Calu3 (cell line): ENCODE data around the gene JCHAIN. TPM values are rescaled to one million over a fixed set of nuclear protein-coding genes. Genes with fewer than 3 reads are reported as not detected.
"Not testable (repeated sequence)": the region's sequence is repeated elsewhere in the genome, so short reads cannot be mapped to it uniquely, and the experiment has no call there.

Experiments used
- BruUV-seq: library from RNA; stranded (reverse); fragments of 400-500 nt; replicated peaks from 2 replicates; lab custom pipeline; 2021; lab: Mats Ljungman, UMichigan
- CTCF ChIA-PET: fragments of 300-600 bp; sonication (Branson Sonifier 250); formaldehyde crosslinking; loops from one replicate; lab custom pipeline; 2022; ENCODE audit warnings: antibody characterized with exemption; lab: Charles Lee
- DNase-seq: peaks from one replicate; pipeline ENCODE4 v3.0.0; 2022
- H3K27ac Mint-ChIP-seq: one replicate; pipeline ENCODE4 v1.8.0; 2022; ENCODE audit warnings: mixed read lengths; ENCODE audit not compliant: unreplicated experiment
- H3K27me3 Mint-ChIP-seq: one replicate; pipeline ENCODE4 v1.8.0; 2022; ENCODE audit warnings: mixed read lengths; ENCODE audit not compliant: unreplicated experiment
- H3K36me3 Mint-ChIP-seq: one replicate; pipeline ENCODE4 v1.8.0; 2022; ENCODE audit warnings: mild to moderate bottlenecking, moderate library complexity, mixed read lengths; ENCODE audit not compliant: insufficient read depth, unreplicated experiment
- H3K4me1 Mint-ChIP-seq: one replicate; pipeline ENCODE4 v1.8.0; 2022; ENCODE audit warnings: mild to moderate bottlenecking, low read depth, mixed read lengths; ENCODE audit not compliant: unreplicated experiment
- H3K4me3 Mint-ChIP-seq: one replicate; pipeline ENCODE4 v1.8.0; 2022; ENCODE audit warnings: mild to moderate bottlenecking, low read depth, moderate library complexity, mixed read lengths; ENCODE audit not compliant: unreplicated experiment
- H3K9me3 Mint-ChIP-seq: one replicate; pipeline ENCODE4 v1.8.0; 2022; ENCODE audit warnings: low read depth, mixed read lengths; ENCODE audit not compliant: unreplicated experiment
- CTCF ChIP-seq: fragments of 200-600 bp; IDR thresholded peaks from one replicate; pipeline ENCODE4 v1.8.0; 2022; ENCODE audit warnings: antibody characterized with exemption; ENCODE audit not compliant: unreplicated experiment
- intact Hi-C: fragments of 100-400 bp; cut with micrococcal nuclease; formaldehyde crosslinking; loops from one replicate; pipeline ENCODE4 v1.10.0; 2022; ENCODE audit not compliant: unreplicated experiment
- total RNA-seq: library from RNA; stranded (reverse); gene quantifications from 2 replicates; pipeline ENCODE4 v1.2.3, GENCODE V29; 2022

JCHAIN gene
- total RNA-seq, 1 experiment from 2014 or later = not detected

- TF ChIP-seq CTCF = peak; percentile 23
- H3K36me3 Mint-ChIP-seq = peaks cover 22% of the 10 kb centered on the region
- H3K9me3 Mint-ChIP-seq = no peaks in the 10 kb centered on the region
- H3K27me3 Mint-ChIP-seq = no peaks in the 10 kb centered on the region
- H3K27ac Mint-ChIP-seq = peak overlapping the region; percentile 87
- no peaks in the 10 kb centered on the region for H3K4me1 Mint-ChIP-seq
- intact Hi-C loops = loop anchor here (10.0 kb wide), 1 partner anchor 130 kb away; the partner anchor contains the start of gene GRSF1
- CTCF ChIA-PET = interaction anchor here (1.2 kb wide), 1 partner anchor 52 kb away, joined by 4 read pairs; no protein-coding TSS in a partner anchor
- peak; percentile 76 for DNase-seq
- peak overlapping the region; percentile 93 for H3K4me3 Mint-ChIP-seq
- no TSS peak for BruUV-seq
Measured at GRCh38 chr4:70704215-70704930, 38.1 kb upstream of the JCHAIN start.

GRCh38 chr4:70703619-70704214 lies 37.4 kb upstream of the JCHAIN start:
- H3K4me1 Mint-ChIP-seq = no peaks in the 10 kb centered on the region
- no peaks in the 10 kb centered on the region for H3K27me3 Mint-ChIP-seq
- intact Hi-C loops = loop anchor here (10.0 kb wide), 1 partner anchor 131 kb away; the partner anchor contains the start of gene GRSF1
- TF ChIP-seq CTCF = no peak
- H3K27ac Mint-ChIP-seq = peak overlapping the region; percentile 87
- BruUV-seq = TSS peak; percentile 93
- DNase-seq = no peak
- H3K36me3 Mint-ChIP-seq = peaks cover 22% of the 10 kb centered on the region
- no peaks in the 10 kb centered on the region for H3K9me3 Mint-ChIP-seq
- CTCF ChIA-PET = interaction anchor here (1.2 kb wide), 1 partner anchor 52 kb away, joined by 4 read pairs; no protein-coding TSS in a partner anchor
- peak overlapping the region; percentile 93 for H3K4me3 Mint-ChIP-seq

GRCh38 chr4:70702592-70702991 lies 36.3 kb upstream of the JCHAIN start:
- H3K4me1 Mint-ChIP-seq, H3K27me3 Mint-ChIP-seq, H3K27ac Mint-ChIP-seq, CTCF ChIA-PET, DNase-seq, BruUV-seq, H3K9me3 Mint-ChIP-seq, H3K4me3 Mint-ChIP-seq: not testable (repeated sequence)
- peaks cover 22% of the 10 kb centered on the region for H3K36me3 Mint-ChIP-seq
- intact Hi-C loops = loop anchor here (10.0 kb wide), 1 partner anchor 132 kb away; the partner anchor contains the start of gene GRSF1

- no peaks in the 10 kb centered on the region for H3K4me1 Mint-ChIP-seq
- CTCF ChIA-PET = no interaction called here
- no peak overlapping the region for H3K27ac Mint-ChIP-seq
- no peaks in the 10 kb centered on the region for H3K27me3 Mint-ChIP-seq
- TF ChIP-seq CTCF = no peak
- H3K9me3 Mint-ChIP-seq = no peaks in the 10 kb centered on the region
- intact Hi-C loops = loop anchor here (10.0 kb wide), 1 partner anchor 134 kb away; the partner anchor contains the start of gene GRSF1
- no TSS peak for BruUV-seq
- H3K36me3 Mint-ChIP-seq = peaks cover 20% of the 10 kb centered on the region
- H3K4me3 Mint-ChIP-seq = no peak overlapping the region
- no peak for DNase-seq
Measured at GRCh38 chr4:70701271-70701670, 35.0 kb upstream of the JCHAIN start.
